ENCODE data around the gene KANK2.
"Not testable (repeated sequence)": the region's sequence is repeated elsewhere in the genome, so short reads cannot be mapped to it uniquely, and the experiment has no call there.

- not testable (repeated sequence) for TF ChIP-seq HDAC2 (CRISPR knock-in tag; IDR thresholded peaks at IDR 0.05); ZIK1 (CRISPR knock-in tag; IDR thresholded peaks at IDR 0.05; ENCODE audit: borderline replicate concordance, low read depth); HDAC1 (CRISPR knock-in tag; IDR thresholded peaks at IDR 0.05); BHLHE40 (IDR thresholded peaks at IDR 0.05; ENCODE audit: low read length); EP300 (IDR thresholded peaks at IDR 0.05; ENCODE audit: low read depth in 2 of 2, low read length in 2 of 2); EP300 (CRISPR knock-in tag; IDR thresholded peaks at IDR 0.05; ENCODE audit: borderline replicate concordance); CTCF (CRISPR knock-in tag; IDR thresholded peaks at IDR 0.05); POLR2AphosphoS5 (IDR thresholded peaks at IDR 0.05; ENCODE audit: low read depth, low read length); ZNF326 (CRISPR knock-in tag; IDR thresholded peaks at IDR 0.05; ENCODE audit: borderline replicate concordance); HDAC6 (IDR thresholded peaks at IDR 0.05; ENCODE audit: low read depth, low read length); ERF (CRISPR knock-in tag; IDR thresholded peaks at IDR 0.05)
- TF ChIP-seq, protein P1, sequence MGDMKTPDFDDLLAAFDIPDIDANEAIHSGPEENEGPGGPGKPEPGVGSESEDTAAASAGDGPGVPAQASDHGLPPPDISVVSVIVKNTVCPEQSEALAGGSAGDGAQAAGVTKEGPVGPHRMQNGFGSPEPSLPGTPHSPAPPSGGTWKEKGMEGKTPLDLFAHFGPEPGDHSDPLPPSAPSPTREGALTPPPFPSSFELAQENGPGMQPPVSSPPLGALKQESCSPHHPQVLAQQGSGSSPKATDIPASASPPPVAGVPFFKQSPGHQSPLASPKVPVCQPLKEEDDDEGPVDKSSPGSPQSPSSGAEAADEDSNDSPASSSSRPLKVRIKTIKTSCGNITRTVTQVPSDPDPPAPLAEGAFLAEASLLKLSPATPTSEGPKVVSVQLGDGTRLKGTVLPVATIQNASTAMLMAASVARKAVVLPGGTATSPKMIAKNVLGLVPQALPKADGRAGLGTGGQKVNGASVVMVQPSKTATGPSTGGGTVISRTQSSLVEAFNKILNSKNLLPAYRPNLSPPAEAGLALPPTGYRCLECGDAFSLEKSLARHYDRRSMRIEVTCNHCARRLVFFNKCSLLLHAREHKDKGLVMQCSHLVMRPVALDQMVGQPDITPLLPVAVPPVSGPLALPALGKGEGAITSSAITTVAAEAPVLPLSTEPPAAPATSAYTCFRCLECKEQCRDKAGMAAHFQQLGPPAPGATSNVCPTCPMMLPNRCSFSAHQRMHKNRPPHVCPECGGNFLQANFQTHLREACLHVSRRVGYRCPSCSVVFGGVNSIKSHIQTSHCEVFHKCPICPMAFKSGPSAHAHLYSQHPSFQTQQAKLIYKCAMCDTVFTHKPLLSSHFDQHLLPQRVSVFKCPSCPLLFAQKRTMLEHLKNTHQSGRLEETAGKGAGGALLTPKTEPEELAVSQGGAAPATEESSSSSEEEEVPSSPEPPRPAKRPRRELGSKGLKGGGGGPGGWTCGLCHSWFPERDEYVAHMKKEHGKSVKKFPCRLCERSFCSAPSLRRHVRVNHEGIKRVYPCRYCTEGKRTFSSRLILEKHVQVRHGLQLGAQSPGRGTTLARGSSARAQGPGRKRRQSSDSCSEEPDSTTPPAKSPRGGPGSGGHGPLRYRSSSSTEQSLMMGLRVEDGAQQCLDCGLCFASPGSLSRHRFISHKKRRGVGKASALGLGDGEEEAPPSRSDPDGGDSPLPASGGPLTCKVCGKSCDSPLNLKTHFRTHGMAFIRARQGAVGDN (CRISPR knock-in tag; IDR thresholded peaks at IDR 0.05): not testable (repeated sequence)
- TF ChIP-seq, protein P2, sequence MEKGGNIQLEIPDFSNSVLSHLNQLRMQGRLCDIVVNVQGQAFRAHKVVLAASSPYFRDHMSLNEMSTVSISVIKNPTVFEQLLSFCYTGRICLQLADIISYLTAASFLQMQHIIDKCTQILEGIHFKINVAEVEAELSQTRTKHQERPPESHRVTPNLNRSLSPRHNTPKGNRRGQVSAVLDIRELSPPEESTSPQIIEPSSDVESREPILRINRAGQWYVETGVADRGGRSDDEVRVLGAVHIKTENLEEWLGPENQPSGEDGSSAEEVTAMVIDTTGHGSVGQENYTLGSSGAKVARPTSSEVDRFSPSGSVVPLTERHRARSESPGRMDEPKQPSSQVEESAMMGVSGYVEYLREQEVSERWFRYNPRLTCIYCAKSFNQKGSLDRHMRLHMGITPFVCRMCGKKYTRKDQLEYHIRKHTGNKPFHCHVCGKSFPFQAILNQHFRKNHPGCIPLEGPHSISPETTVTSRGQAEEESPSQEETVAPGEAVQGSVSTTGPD (CRISPR knock-in tag; IDR thresholded peaks at IDR 0.05): not testable (repeated sequence)
These were observed 75.4 kb downstream of the KANK2 start for GRCh38 chr19:11121963-11122362.

Measured in HepG2 (cell line).